SK-N-SH (cell line): Measurements from ENCODE around the gene DOK3. TPM values are rescaled to one million over a fixed set of nuclear protein-coding genes. Genes with fewer than 3 reads are reported as not detected.

ENCODE experiments used
- CTCF ChIA-PET: fragments of 300-600, 350-600 bp; formaldehyde crosslinking; extraction: SDS; loops from one replicate; lab custom pipeline; 2021; lab: Yijun Ruan, JAX
- POLR2A ChIA-PET: fragments of 350-600 bp; sonication (Branson Sonifier 250); formaldehyde crosslinking; extraction: SDS; loops from one replicate; lab custom pipeline; 2020; ENCODE audit warnings: antibody characterized with exemption, inconsistent platforms; lab: Yijun Ruan, JAX
- DNase-seq: peaks from one replicate; pipeline ENCODE4 v3.0.0; 2012
- H2AFZ ChIP-seq: fragments of 200-600 bp; sonication (generic); 2 replicates; pipeline ENCODE4 v1.8.1; 2016; ENCODE audit warnings: antibody characterized with exemption, mild to moderate bottlenecking, low read depth
- H3F3A ChIP-seq: fragments of 200-600 bp; sonication (generic); replicated peaks from 2 replicates; pipeline ENCODE3; 2016; ENCODE audit warnings: antibody characterized with exemption, mild to moderate bottlenecking; ENCODE audit not compliant: insufficient read depth
- H3K27ac ChIP-seq, 2 experiments: fragments of 200-500 bp in 1 of 2; fragments of 200-600 bp in 1 of 2; sonication (Bioruptor generic) in 1 of 2; sonication (generic), shearing (Covaris generic) in 1 of 2; 2 replicates each; pipeline versions ENCODE4 v1.5.1 to v1.6.1; 2014 to 2016; ENCODE audit warnings: low read depth in 2 of 2, inconsistent platforms in 1 of 2, low read length in 1 of 2, mild to moderate bottlenecking in 1 of 2, mixed read lengths in 1 of 2
- H3K27me3 ChIP-seq: fragments of 200-600 bp; sonication (generic), shearing (Covaris generic); 2 replicates; pipeline ENCODE4 v1.6.1; 2016; ENCODE audit warnings: mixed run types; ENCODE audit not compliant: insufficient read depth
- H3K36me3 ChIP-seq, 2 experiments: fragments of 200-500 bp in 1 of 2; fragments of 200-600 bp in 1 of 2; sonication (Bioruptor generic) in 1 of 2; sonication (generic) in 1 of 2; replicated peaks in 1 of 2; 2 replicates each; pipeline versions ENCODE3 to v1.5.1; 2014 to 2016; ENCODE audit warnings: low read length in 1 of 2, mild to moderate bottlenecking in 1 of 2; ENCODE audit not compliant: insufficient read depth in 2 of 2, control insufficient read depth in 1 of 2
- H3K4me1 ChIP-seq, 2 experiments: fragments of 200-500 bp in 1 of 2; fragments of 200-600 bp in 1 of 2; sonication (Bioruptor generic) in 1 of 2; sonication (generic), shearing (Covaris generic) in 1 of 2; 2 replicates each; pipeline versions ENCODE4 v1.5.1 to v1.6.1; 2014 to 2016; ENCODE audit warnings: low read depth in 1 of 2, low read length in 1 of 2, mixed run types in 1 of 2; ENCODE audit not compliant: insufficient read depth in 2 of 2, control insufficient read depth in 1 of 2
- H3K4me2 ChIP-seq: fragments of 200-600 bp; sonication (generic), shearing (Covaris generic); 2 replicates; pipeline ENCODE4 v1.6.1; 2017; ENCODE audit warnings: mixed run types
- H3K4me3 ChIP-seq, 2 experiments: fragments of 200-500 bp in 1 of 2; fragments of 200-600 bp in 1 of 2; sonication (Bioruptor generic) in 1 of 2; sonication (generic), shearing (Covaris generic) in 1 of 2; 2 replicates each; pipeline versions ENCODE4 v1.5.1 to v1.8.1; 2014 to 2016; ENCODE audit warnings: low read depth in 2 of 2, inconsistent platforms in 1 of 2, low read length in 1 of 2, mild to moderate bottlenecking in 1 of 2, mixed read lengths in 1 of 2, moderate library complexity in 1 of 2
- H3K79me2 ChIP-seq: fragments of 200-600 bp; sonication (generic); 2 replicates; pipeline ENCODE4 v1.8.1; 2017; ENCODE audit warnings: mild to moderate bottlenecking; ENCODE audit not compliant: insufficient read depth
- H3K9ac ChIP-seq: fragments of 200-600 bp; sonication (generic); 2 replicates; pipeline ENCODE4 v1.6.1; 2017; ENCODE audit warnings: mixed run types
- H3K9me2 ChIP-seq: fragments of 200-600 bp; sonication (generic); 2 replicates; pipeline ENCODE4 v1.6.1; 2017; ENCODE audit warnings: mixed run types
- H3K9me3 ChIP-seq: fragments of 200-600 bp; sonication (generic); 2 replicates; pipeline ENCODE4 v1.6.1; 2017; ENCODE audit warnings: mixed run types, mild to moderate bottlenecking, moderate library complexity
- H4K20me1 ChIP-seq: fragments of 200-600 bp; sonication (generic); 2 replicates; pipeline ENCODE4 v1.6.1; 2017; ENCODE audit warnings: mild to moderate bottlenecking, mixed run types; ENCODE audit not compliant: insufficient read depth
- EP300 ChIP-seq, 2 experiments: IDR thresholded peaks; 2 replicates each; pipeline versions ENCODE4 v1.4.0 to v1.6.1; 2012; ENCODE audit warnings: borderline replicate concordance in 1 of 2, low read depth in 1 of 2, low read length in 1 of 2
- GABPA ChIP-seq: IDR thresholded peaks from 2 replicates; pipeline ENCODE4 v1.4.0; 2012; ENCODE audit warnings: low read depth, mild to moderate bottlenecking
- GATA2 ChIP-seq: sonication (generic); formaldehyde crosslinking; IDR thresholded peaks from 2 replicates; pipeline ENCODE4 v1.5.0; 2020; ENCODE audit warnings: mild to moderate bottlenecking, missing genetic modification reagents
- MEF2A ChIP-seq: IDR thresholded peaks from 2 replicates; pipeline ENCODE4 v1.4.0; 2012; ENCODE audit warnings: low read depth, borderline replicate concordance
- MXI1 ChIP-seq: IDR thresholded peaks from 2 replicates; pipeline ENCODE4 v1.6.1; 2012; ENCODE audit warnings: mild to moderate bottlenecking, low read depth, low read length, improper control_type of control experiment
- NFIC ChIP-seq: IDR thresholded peaks from 2 replicates; pipeline ENCODE4 v1.4.0; 2012; ENCODE audit warnings: borderline replicate concordance
- NRF1 ChIP-seq: IDR thresholded peaks from 2 replicates; pipeline ENCODE4 v1.6.1; 2012; ENCODE audit warnings: low read depth, mild to moderate bottlenecking, low read length
- RAD21 ChIP-seq: IDR thresholded peaks from 2 replicates; pipeline ENCODE4 v1.6.1; 2012; ENCODE audit warnings: mild to moderate bottlenecking, low read length
- REST ChIP-seq: IDR thresholded peaks from 2 replicates; pipeline ENCODE4 v1.6.1; 2012; ENCODE audit warnings: mild to moderate bottlenecking, low read depth, low read length, moderate library complexity
- RFX5 ChIP-seq: IDR thresholded peaks from 2 replicates; pipeline ENCODE4 v1.6.1; 2012; ENCODE audit warnings: mild to moderate bottlenecking, improper control_type of control experiment, low read length
- SMC3 ChIP-seq: IDR thresholded peaks from 2 replicates; pipeline ENCODE4 v1.6.1; 2012; ENCODE audit warnings: low read depth, low read length, improper control_type of control experiment
- TAF1 ChIP-seq: IDR thresholded peaks from 2 replicates; pipeline ENCODE4 v1.6.1; 2012; ENCODE audit warnings: low read depth, mild to moderate bottlenecking, low read length, moderate library complexity, borderline replicate concordance
- TCF12 ChIP-seq: IDR thresholded peaks from 2 replicates; pipeline ENCODE4 v1.4.0; 2012
- TEAD4 ChIP-seq: IDR thresholded peaks from 2 replicates; pipeline ENCODE4 v1.4.0; 2012; ENCODE audit warnings: mild to moderate bottlenecking, borderline replicate concordance; ENCODE audit not compliant: insufficient read depth
- USF1 ChIP-seq: IDR thresholded peaks from 2 replicates; pipeline ENCODE4 v1.4.0; 2012; ENCODE audit warnings: low read depth, borderline replicate concordance
- WGBS: methylation state at CpG from one replicate; pipeline ENCODE4 v1.1.6; 2017; ENCODE audit warnings: low lambda C conversion rate; 5-methylcytosine and 5-hydroxymethylcytosine counted together
- polyA plus RNA-seq, 3 experiments: library from polyadenylated mRNA; depleted of rRNA; stranded (reverse); fragments of >200 nt; gene quantifications; 2 replicates each; pipeline ENCODE4 v1.2.3, GENCODE V29; 2012
- TF ChIP-seq, protein P1 (sequence below): fragments of 150-350 bp; IDR thresholded peaks from 2 replicates; pipeline ENCODE4 v1.6.1; 2016; ENCODE audit warnings: mild to moderate bottlenecking, low read depth, low read length
- TF ChIP-seq, protein P2 (sequence below): fragments of 150-350 bp; IDR thresholded peaks from 2 replicates; pipeline ENCODE4 v1.6.1; 2017; ENCODE audit warnings: antibody characterized with exemption, low read length, low read depth, borderline replicate concordance
- TF ChIP-seq, protein P3 (sequence below): fragments of 200-600 bp; sonication (generic); IDR thresholded peaks from 2 replicates; pipeline ENCODE4 v1.6.1; 2017; ENCODE audit warnings: antibody characterized with exemption, mild to moderate bottlenecking, moderate library complexity
- TF ChIP-seq, protein P4 (sequence below): IDR thresholded peaks from 2 replicates; pipeline ENCODE4 v1.4.0; 2012; ENCODE audit warnings: low read depth, borderline replicate concordance

The DOK3 gene
- polyA plus RNA-seq, 1 of the 3 experiments (the other 2 are of a cell fraction), result 2.2 TPM

DNA sequence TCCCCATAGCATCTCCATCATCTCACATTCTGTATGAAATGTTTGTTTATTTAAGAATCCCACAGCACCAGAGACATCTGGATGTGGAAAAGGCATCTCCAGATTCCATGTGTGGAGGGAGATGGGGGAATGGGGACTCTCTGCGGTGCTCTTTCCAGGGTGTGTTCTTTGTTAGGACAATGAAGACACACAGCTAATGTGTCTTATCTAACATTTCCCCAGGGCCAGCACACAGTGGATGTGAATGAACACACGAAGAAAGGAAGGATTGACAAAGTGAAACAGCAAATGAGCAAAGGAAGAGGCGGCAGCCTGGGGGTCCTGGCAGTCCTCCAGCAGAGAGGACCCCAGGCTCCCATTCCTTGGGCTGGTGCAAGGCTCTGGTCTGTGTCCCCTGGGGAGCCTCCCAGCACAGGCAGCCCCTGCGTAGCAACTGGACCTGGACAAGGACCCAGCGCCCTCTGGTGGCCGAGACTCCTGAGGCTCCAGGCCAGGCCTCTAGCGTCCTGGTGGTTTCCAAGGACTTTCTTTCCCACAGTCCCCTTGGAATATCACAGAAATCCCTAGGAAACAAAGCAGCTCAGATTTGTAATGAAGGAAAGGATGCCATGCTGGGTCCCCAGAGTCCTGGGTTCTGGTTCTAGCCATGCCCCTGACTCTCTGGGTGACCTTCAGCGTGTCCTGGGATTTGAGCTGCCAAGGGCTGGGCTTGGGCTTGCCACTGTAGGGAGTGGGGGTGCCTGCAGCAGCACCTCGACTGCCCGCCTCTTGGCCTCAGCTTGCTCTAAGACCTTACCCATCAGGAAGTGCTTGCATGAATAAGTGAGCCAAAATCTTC is 8.7 kb downstream of the DOK3 start:
- Histone ChIP-seq H3K4me3 (no peak overlapping the region; a peak in 1 of 4 replicates), H3K27me3 (no peaks in the 10 kb centered on the region), H2AFZ (no peak overlapping the region; the same call in 1 of the 2 replicates), H3F3A (peaks cover 12% of the 10 kb centered on the region), H3K9ac (no peak overlapping the region), H3K9me2 (no peaks in the 10 kb centered on the region), H3K4me1 (peaks cover 4 to 29% of the 10 kb centered on the region in 2 experiments; a peak in 2 of 4 replicates), H3K79me2 (peaks cover 12% of the 10 kb centered on the region; the same call in 1 of the 2 replicates), H3K27ac (peak overlapping the region; percentile 16 to 83; a peak in 3 of 4 replicates), H4K20me1 (peaks cover 7% of the 10 kb centered on the region; the same call in 1 of the 2 replicates), H3K9me3 (no peaks in the 10 kb centered on the region), H3K36me3 (no peaks in the 10 kb centered on the region), H3K4me2 (no peak overlapping the region)
- 25% methylated on average over 10 of the region's 10 CpGs for WGBS
- ChIA-PET CTCF (interaction anchor here (0.6 to 15.9 kb wide), 51 partner anchors 9 to 589 kb away, joined by 3 to 228 read pairs (median 5); partner anchors contain the start of genes DBN1, DDX41, DOK3 and PRR7), POLR2A (interaction anchor here (1.0 to 3.0 kb wide), 4 partner anchors 29 to 110 kb away, joined by 3 to 13 read pairs (median 6); no protein-coding TSS in a partner anchor)
- DNase-seq, result peak; percentile 92
- TF ChIP-seq GABPA (no peak), MEF2A (no peak), TCF12 (no peak), SMC3 (peak; percentile 91), MXI1 (peak; percentile 48; the same call in 1 of the 2 replicates), TAF1 (no peak), NFIC (no peak), TEAD4 (no peak), REST (no peak), RFX5 (no peak), USF1 (no peak), EP300 (IDR thresholded peaks at IDR 0.05; ENCODE audit: borderline replicate concordance in 1 of 2, low read depth in 1 of 2, low read length in 1 of 2) (no peak), RAD21 (peak; percentile 87), NRF1 (no peak), GATA2 (CRISPR knock-in tag) (peak; percentile 66)
- TF ChIP-seq, protein P1, sequence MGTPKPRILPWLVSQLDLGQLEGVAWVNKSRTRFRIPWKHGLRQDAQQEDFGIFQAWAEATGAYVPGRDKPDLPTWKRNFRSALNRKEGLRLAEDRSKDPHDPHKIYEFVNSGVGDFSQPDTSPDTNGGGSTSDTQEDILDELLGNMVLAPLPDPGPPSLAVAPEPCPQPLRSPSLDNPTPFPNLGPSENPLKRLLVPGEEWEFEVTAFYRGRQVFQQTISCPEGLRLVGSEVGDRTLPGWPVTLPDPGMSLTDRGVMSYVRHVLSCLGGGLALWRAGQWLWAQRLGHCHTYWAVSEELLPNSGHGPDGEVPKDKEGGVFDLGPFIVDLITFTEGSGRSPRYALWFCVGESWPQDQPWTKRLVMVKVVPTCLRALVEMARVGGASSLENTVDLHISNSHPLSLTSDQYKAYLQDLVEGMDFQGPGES, result no peak
- TF ChIP-seq, protein P2, sequence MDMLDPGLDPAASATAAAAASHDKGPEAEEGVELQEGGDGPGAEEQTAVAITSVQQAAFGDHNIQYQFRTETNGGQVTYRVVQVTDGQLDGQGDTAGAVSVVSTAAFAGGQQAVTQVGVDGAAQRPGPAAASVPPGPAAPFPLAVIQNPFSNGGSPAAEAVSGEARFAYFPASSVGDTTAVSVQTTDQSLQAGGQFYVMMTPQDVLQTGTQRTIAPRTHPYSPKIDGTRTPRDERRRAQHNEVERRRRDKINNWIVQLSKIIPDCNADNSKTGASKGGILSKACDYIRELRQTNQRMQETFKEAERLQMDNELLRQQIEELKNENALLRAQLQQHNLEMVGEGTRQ, result no peak
- TF ChIP-seq, protein P3, sequence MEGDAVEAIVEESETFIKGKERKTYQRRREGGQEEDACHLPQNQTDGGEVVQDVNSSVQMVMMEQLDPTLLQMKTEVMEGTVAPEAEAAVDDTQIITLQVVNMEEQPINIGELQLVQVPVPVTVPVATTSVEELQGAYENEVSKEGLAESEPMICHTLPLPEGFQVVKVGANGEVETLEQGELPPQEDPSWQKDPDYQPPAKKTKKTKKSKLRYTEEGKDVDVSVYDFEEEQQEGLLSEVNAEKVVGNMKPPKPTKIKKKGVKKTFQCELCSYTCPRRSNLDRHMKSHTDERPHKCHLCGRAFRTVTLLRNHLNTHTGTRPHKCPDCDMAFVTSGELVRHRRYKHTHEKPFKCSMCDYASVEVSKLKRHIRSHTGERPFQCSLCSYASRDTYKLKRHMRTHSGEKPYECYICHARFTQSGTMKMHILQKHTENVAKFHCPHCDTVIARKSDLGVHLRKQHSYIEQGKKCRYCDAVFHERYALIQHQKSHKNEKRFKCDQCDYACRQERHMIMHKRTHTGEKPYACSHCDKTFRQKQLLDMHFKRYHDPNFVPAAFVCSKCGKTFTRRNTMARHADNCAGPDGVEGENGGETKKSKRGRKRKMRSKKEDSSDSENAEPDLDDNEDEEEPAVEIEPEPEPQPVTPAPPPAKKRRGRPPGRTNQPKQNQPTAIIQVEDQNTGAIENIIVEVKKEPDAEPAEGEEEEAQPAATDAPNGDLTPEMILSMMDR, result peak; percentile 94
- TF ChIP-seq, protein P4, sequence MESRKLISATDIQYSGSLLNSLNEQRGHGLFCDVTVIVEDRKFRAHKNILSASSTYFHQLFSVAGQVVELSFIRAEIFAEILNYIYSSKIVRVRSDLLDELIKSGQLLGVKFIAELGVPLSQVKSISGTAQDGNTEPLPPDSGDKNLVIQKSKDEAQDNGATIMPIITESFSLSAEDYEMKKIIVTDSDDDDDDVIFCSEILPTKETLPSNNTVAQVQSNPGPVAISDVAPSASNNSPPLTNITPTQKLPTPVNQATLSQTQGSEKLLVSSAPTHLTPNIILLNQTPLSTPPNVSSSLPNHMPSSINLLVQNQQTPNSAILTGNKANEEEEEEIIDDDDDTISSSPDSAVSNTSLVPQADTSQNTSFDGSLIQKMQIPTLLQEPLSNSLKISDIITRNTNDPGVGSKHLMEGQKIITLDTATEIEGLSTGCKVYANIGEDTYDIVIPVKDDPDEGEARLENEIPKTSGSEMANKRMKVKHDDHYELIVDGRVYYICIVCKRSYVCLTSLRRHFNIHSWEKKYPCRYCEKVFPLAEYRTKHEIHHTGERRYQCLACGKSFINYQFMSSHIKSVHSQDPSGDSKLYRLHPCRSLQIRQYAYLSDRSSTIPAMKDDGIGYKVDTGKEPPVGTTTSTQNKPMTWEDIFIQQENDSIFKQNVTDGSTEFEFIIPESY, result no peak
